Adipocyte (in vitro differentiated cells): ENCODE data around the gene ANO4.
"Not testable (repeated sequence)": the region's sequence is repeated elsewhere in the genome, so short reads cannot be mapped to it uniquely, and the experiment has no call there.

ENCODE experiments used
- DNase-seq: peaks from one replicate; pipeline ENCODE4 v3.0.0-alpha.2; 2015; ENCODE audit warnings: low read depth
- H3K27me3 ChIP-seq: replicated peaks from 2 replicates; pipeline ENCODE4 v1.7.0; 2013; ENCODE audit warnings: mild to moderate bottlenecking, low read length, moderate library complexity; ENCODE audit not compliant: control insufficient read depth, insufficient read depth
- H3K36me3 ChIP-seq: 2 replicates; pipeline ENCODE4 v1.7.0; 2013; ENCODE audit warnings: low read length, mild to moderate bottlenecking, moderate library complexity; ENCODE audit not compliant: control insufficient read depth, insufficient read depth, severe bottlenecking
- H3K4me1 ChIP-seq: 2 replicates; pipeline ENCODE4 v1.7.0; 2013; ENCODE audit warnings: mild to moderate bottlenecking, low read length, moderate library complexity; ENCODE audit not compliant: control insufficient read depth, insufficient read depth
- H3K4me3 ChIP-seq: 2 replicates; pipeline ENCODE4 v1.7.0; 2013; ENCODE audit warnings: mild to moderate bottlenecking, low read length, moderate library complexity
- H3K9ac ChIP-seq: 2 replicates; pipeline ENCODE4 v1.7.0; 2013; ENCODE audit warnings: mild to moderate bottlenecking, low read length, moderate library complexity
- H3K9me3 ChIP-seq: 2 replicates; pipeline ENCODE4 v1.7.0; 2013; ENCODE audit warnings: mild to moderate bottlenecking, low read length, moderate library complexity; ENCODE audit not compliant: control insufficient read depth

Gene ANO4

GRCh38 chr12:101068836-101069235 lies 274.3 kb downstream of the ANO4 start:
- Histone ChIP-seq H3K27me3 (no peaks in the 10 kb centered on the region), H3K9me3 (peaks cover 4% of the 10 kb centered on the region), H3K4me3 (no peak overlapping the region), H3K36me3 (no peaks in the 10 kb centered on the region), H3K4me1 (no peaks in the 10 kb centered on the region), H3K9ac (no peak overlapping the region)
- DNase-seq: no peak

- no peak overlapping the region for H3K9ac ChIP-seq
Observed at GRCh38 chr12:101074940-101075680, 280.5 kb downstream of the ANO4 start.

GRCh38 chr12:101076921-101077320 lies 282.3 kb downstream of the ANO4 start:
- Histone ChIP-seq H3K9me3 (peaks cover 2% of the 10 kb centered on the region), H3K36me3 (no peaks in the 10 kb centered on the region), H3K27me3 (no peaks in the 10 kb centered on the region), H3K4me3 (no peak overlapping the region), H3K9ac (peak overlapping the region; percentile 7), H3K4me1 (peaks cover 22% of the 10 kb centered on the region)
- DNase-seq: no peak

More at GRCh38 chr12:101074940-101075680, 280.5 kb downstream of the ANO4 start:
- H3K9me3 ChIP-seq: peaks cover 4% of the 10 kb centered on the region
- no peak for DNase-seq
- peaks cover 22% of the 10 kb centered on the region for H3K4me1 ChIP-seq
- H3K27me3 ChIP-seq: no peaks in the 10 kb centered on the region
- H3K4me3 ChIP-seq: no peak overlapping the region
- no peaks in the 10 kb centered on the region for H3K36me3 ChIP-seq

GRCh38 chr12:101077791-101078528 lies 283.4 kb downstream of the ANO4 start:
- no peak for DNase-seq
- Histone ChIP-seq H3K9ac (no peak overlapping the region), H3K9me3 (no peaks in the 10 kb centered on the region), H3K4me1 (peaks cover 22% of the 10 kb centered on the region), H3K27me3 (no peaks in the 10 kb centered on the region), H3K36me3 (no peaks in the 10 kb centered on the region), H3K4me3 (no peak overlapping the region)

GRCh38 chr12:101078536-101079285 lies 284.1 kb downstream of the ANO4 start:
- Histone ChIP-seq H3K27me3 (no peaks in the 10 kb centered on the region), H3K9me3 (no peaks in the 10 kb centered on the region), H3K4me3 (no peak overlapping the region), H3K36me3 (no peaks in the 10 kb centered on the region), H3K4me1 (peaks cover 22% of the 10 kb centered on the region), H3K9ac (no peak overlapping the region)
- no peak for DNase-seq

GRCh38 chr12:101082706-101083105 lies 288.1 kb downstream of the ANO4 start:
- DNase-seq: no peak
- peaks cover under 1% of the 10 kb centered on the region for H3K4me1 ChIP-seq
- no peak overlapping the region for H3K4me3 ChIP-seq
- no peaks in the 10 kb centered on the region for H3K9me3 ChIP-seq
- no peaks in the 10 kb centered on the region for H3K27me3 ChIP-seq
- H3K36me3 ChIP-seq: no peaks in the 10 kb centered on the region
- no peak overlapping the region for H3K9ac ChIP-seq

GRCh38 chr12:101086490-101087135 lies 292.0 kb downstream of the ANO4 start:
- Histone ChIP-seq H3K4me1 (no peaks in the 10 kb centered on the region), H3K4me3 (no peak overlapping the region), H3K27me3 (no peaks in the 10 kb centered on the region), H3K36me3 (no peaks in the 10 kb centered on the region), H3K9ac (no peak overlapping the region), H3K9me3 (no peaks in the 10 kb centered on the region)
- DNase-seq: no peak

GRCh38 chr12:101087920-101088319 lies 293.3 kb downstream of the ANO4 start:
- H3K9me3 ChIP-seq: no peaks in the 10 kb centered on the region
- no peak overlapping the region for H3K9ac ChIP-seq
- no peak overlapping the region for H3K4me3 ChIP-seq
- H3K27me3 ChIP-seq: no peaks in the 10 kb centered on the region
- no peaks in the 10 kb centered on the region for H3K4me1 ChIP-seq
- no peaks in the 10 kb centered on the region for H3K36me3 ChIP-seq
- no peak for DNase-seq

GRCh38 chr12:101089271-101089670 lies 294.7 kb downstream of the ANO4 start:
- H3K9me3 ChIP-seq: no peaks in the 10 kb centered on the region
- H3K4me3 ChIP-seq: no peak overlapping the region
- no peaks in the 10 kb centered on the region for H3K27me3 ChIP-seq
- H3K9ac ChIP-seq: no peak overlapping the region
- H3K4me1 ChIP-seq: no peaks in the 10 kb centered on the region
- DNase-seq: no peak
- H3K36me3 ChIP-seq: no peaks in the 10 kb centered on the region

- H3K4me3 ChIP-seq, H3K4me1 ChIP-seq, DNase-seq, H3K27me3 ChIP-seq, H3K9ac ChIP-seq, H3K36me3 ChIP-seq, H3K9me3 ChIP-seq: not testable (repeated sequence)
Observed at GRCh38 chr12:101090222-101090621, 295.6 kb downstream of the ANO4 start.
